HCT116 (cell line): Measurements from ENCODE around the gene SNRPA1. TPM values are rescaled to one million over a fixed set of nuclear protein-coding genes. Genes with fewer than 3 reads are reported as not detected.
A peak's percentile ranks its signal among the peaks of the same experiment; 100 is the strongest.

Source experiments
- ATAC-seq: fragments of 200-7000 bp; cut with Tn5 transposase; 2 replicates; pipeline ENCODE4 v1.9.1; 2020; ENCODE audit warnings: mild to moderate bottlenecking, moderate library complexity
- BruUV-seq: library from RNA; stranded (reverse); fragments of 400-500 nt; replicated peaks from 2 replicates; lab custom pipeline; 2021; lab: Mats Ljungman, UMichigan
- CTCF ChIA-PET: fragments of 300-600 bp; sonication (Branson Sonifier 250); formaldehyde crosslinking; loops from one replicate; lab custom pipeline; 2021; ENCODE audit warnings: antibody characterized with exemption; lab: Charles Lee
- POLR2A ChIA-PET: fragments of 300-600, 350-600 bp; sonication (Branson Sonifier 250); formaldehyde crosslinking; loops from one replicate; lab custom pipeline; 2021; ENCODE audit warnings: antibody characterized with exemption; lab: Charles Lee
- RAD21 ChIA-PET, 2 experiments: fragments of 300-600 bp; sonication (Branson Sonifier 250); formaldehyde crosslinking; loops; one replicate each; lab custom pipeline; 2023; ENCODE audit warnings: low total read pairs in 2 of 2; ENCODE audit not compliant: uncharacterized antibody in 2 of 2, unreplicated experiment in 2 of 2, low non-redundant PET in 1 of 2; lab: Charles Lee
- DNase-seq: peaks from one replicate; pipeline ENCODE4 v3.0.0-alpha.2; 2010; ENCODE audit warnings: low read depth, low spot score
- H2AFZ ChIP-seq: fragments of 200-600 bp; shearing (Covaris generic), sonication (generic); 2 replicates; pipeline ENCODE4 v1.6.1; 2017; ENCODE audit warnings: low read depth, mixed run types, mixed read lengths, antibody characterized with exemption, low read length; ENCODE audit not compliant: poor library complexity, severe bottlenecking
- H3K27ac ChIP-seq: 2 replicates; pipeline ENCODE4 v1.5.1; 2012; ENCODE audit warnings: low read depth, low read length
- H3K27me3 ChIP-seq: fragments of 200-600 bp; sonication (generic); 2 replicates; pipeline ENCODE4 v1.6.1; 2016; ENCODE audit warnings: mixed run types, low read length, mixed read lengths; ENCODE audit not compliant: insufficient read depth
- H3K36me3 ChIP-seq, 2 experiments: fragments of 200-500 bp in 1 of 2; fragments of 200-600 bp in 1 of 2; sonication (Bioruptor generic) in 1 of 2; sonication (generic) in 1 of 2; 2 replicates each; pipeline versions ENCODE4 v1.5.1 to v1.6.1; 2014 to 2016; ENCODE audit warnings: low read length in 2 of 2, inconsistent platforms in 1 of 2, mixed read lengths in 1 of 2, mixed run types in 1 of 2; ENCODE audit not compliant: insufficient read depth in 2 of 2, control insufficient read depth in 1 of 2
- H3K4me1 ChIP-seq, 2 experiments: fragments of 200-600 bp in 1 of 2; sonication (generic) in 1 of 2; 2 replicates each; pipeline versions ENCODE4 v1.5.1 to v1.6.1; 2012 to 2017; ENCODE audit warnings: low read length in 2 of 2, inconsistent platforms in 1 of 2, mild to moderate bottlenecking in 1 of 2, mixed read lengths in 1 of 2, mixed run types in 1 of 2, moderate library complexity in 1 of 2; ENCODE audit not compliant: insufficient read depth in 2 of 2, control insufficient read depth in 1 of 2
- H3K4me2 ChIP-seq: fragments of 200-600 bp; sonication (generic); 2 replicates; pipeline ENCODE4 v1.6.1; 2017; ENCODE audit warnings: mixed run types, low read length, mixed read lengths
- H3K4me3 ChIP-seq, 2 experiments: fragments of 200-600 bp in 1 of 2; sonication (generic) in 1 of 2; replicated peaks in 1 of 2; 2 replicates each; pipeline ENCODE4 v1.5.1; 2011 to 2016; ENCODE audit warnings: low read length in 2 of 2, control low read depth in 1 of 2, low read depth in 1 of 2, mild to moderate bottlenecking in 1 of 2, mixed read lengths in 1 of 2, mixed run types in 1 of 2
- H3K79me2 ChIP-seq: fragments of 200-600 bp; sonication (generic); 2 replicates; pipeline ENCODE4 v1.6.1; 2017; ENCODE audit warnings: mild to moderate bottlenecking, mixed run types, low read length, moderate library complexity, mixed read lengths; ENCODE audit not compliant: insufficient read depth
- H3K9ac ChIP-seq: fragments of 200-600 bp; sonication (generic); 2 replicates; pipeline ENCODE4 v1.6.1; 2016; ENCODE audit warnings: low read length, mixed read lengths
- H3K9me2 ChIP-seq: fragments of 200-600 bp; sonication (generic), shearing (Covaris generic); 2 replicates; pipeline ENCODE4 v1.6.1; 2017; ENCODE audit warnings: mixed run types, mild to moderate bottlenecking, moderate library complexity; ENCODE audit not compliant: insufficient read depth
- H3K9me3 ChIP-seq, 2 experiments: fragments of 200-500 bp in 1 of 2; fragments of 200-600 bp in 1 of 2; sonication (Bioruptor generic) in 1 of 2; sonication (generic) in 1 of 2; 2 replicates each; pipeline ENCODE4 v1.6.1; 2014 to 2017; ENCODE audit warnings: low read length in 2 of 2, mixed read lengths in 2 of 2, inconsistent platforms in 1 of 2, low read depth in 1 of 2, mild to moderate bottlenecking in 1 of 2, mixed run types in 1 of 2, moderate library complexity in 1 of 2; ENCODE audit not compliant: control insufficient read depth in 1 of 2, insufficient read depth in 1 of 2
- H4K20me1 ChIP-seq: fragments of 200-600 bp; sonication (generic), shearing (Covaris generic); 2 replicates; pipeline ENCODE4 v1.6.1; 2017; ENCODE audit warnings: mixed run types, mild to moderate bottlenecking, moderate library complexity; ENCODE audit not compliant: insufficient read depth
- ATF3 ChIP-seq: IDR thresholded peaks from 2 replicates; pipeline ENCODE4 v1.6.1; 2012
- CBX3 ChIP-seq: IDR thresholded peaks from 2 replicates; pipeline ENCODE4 v1.6.1; 2012; ENCODE audit warnings: low read depth
- CTCF ChIP-seq, 3 experiments: fragments of 200-600 bp in 1 of 3; sonication (generic) in 1 of 3; IDR thresholded peaks in 2 of 3; conservative IDR thresholded peaks in 1 of 3; 2 replicates each; pipeline ENCODE4 v1.5.1; 2012 to 2017; ENCODE audit warnings: low read depth in 2 of 3, low read length in 2 of 3, antibody characterized with exemption in 1 of 3, borderline replicate concordance in 1 of 3, control low read depth in 1 of 3, mild to moderate bottlenecking in 1 of 3, mixed read lengths in 1 of 3, mixed run types in 1 of 3, moderate library complexity in 1 of 3; ENCODE audit not compliant: insufficient read depth in 1 of 3
- EGR1 ChIP-seq: IDR thresholded peaks from 2 replicates; pipeline ENCODE4 v1.6.1; 2012; ENCODE audit warnings: low read depth
- EZH2 ChIP-seq: fragments of 200-600 bp; sonication (generic); IDR thresholded peaks from 2 replicates; pipeline ENCODE4 v1.6.1; 2017; ENCODE audit warnings: antibody characterized with exemption, mixed run types
- EZH2phosphoT487 ChIP-seq: fragments of 200-600 bp; IDR thresholded peaks from 2 replicates; pipeline ENCODE4 v1.6.1; 2018; ENCODE audit warnings: antibody characterized with exemption, borderline replicate concordance
- FOSL1 ChIP-seq: IDR thresholded peaks from 2 replicates; pipeline ENCODE4 v1.6.1; 2012; ENCODE audit warnings: low read depth
- JUND ChIP-seq: IDR thresholded peaks from 2 replicates; pipeline ENCODE4 v1.6.1; 2012
- MAX ChIP-seq: IDR thresholded peaks from 2 replicates; pipeline ENCODE4 v1.6.1; 2012
- POLR2A ChIP-seq: IDR thresholded peaks from 2 replicates; pipeline ENCODE4 v1.7.0; 2011; ENCODE audit warnings: borderline replicate concordance; ENCODE audit not compliant: insufficient read depth, insufficient read length; ENCODE audit errors: extremely low read depth
- POLR2AphosphoS5 ChIP-seq: IDR thresholded peaks from 2 replicates; pipeline ENCODE4 v1.6.1; 2011; ENCODE audit warnings: mild to moderate bottlenecking, low read depth, low read length, moderate library complexity
- RAD21 ChIP-seq: IDR thresholded peaks from 2 replicates; pipeline ENCODE4 v1.6.1; 2012; ENCODE audit warnings: low read depth, mild to moderate bottlenecking
- REST ChIP-seq: IDR thresholded peaks from 2 replicates; pipeline ENCODE4 v1.6.1; 2012; ENCODE audit warnings: low read depth
- SIN3A ChIP-seq: IDR thresholded peaks from 2 replicates; pipeline ENCODE4 v1.6.1; 2012; ENCODE audit warnings: low read depth
- SP1 ChIP-seq: IDR thresholded peaks from 2 replicates; pipeline ENCODE4 v1.6.1; 2012; ENCODE audit warnings: low read depth
- SRF ChIP-seq: IDR thresholded peaks from 2 replicates; pipeline ENCODE4 v1.6.1; 2012; ENCODE audit warnings: low read depth
- TCF7L2 ChIP-seq: IDR thresholded peaks from 2 replicates; pipeline ENCODE4 v1.7.0; 2011; ENCODE audit warnings: borderline replicate concordance, inconsistent platforms; ENCODE audit not compliant: insufficient read depth, insufficient read length; ENCODE audit errors: extremely low read depth
- ZBTB33 ChIP-seq: IDR thresholded peaks from 2 replicates; pipeline ENCODE4 v1.6.1; 2011; ENCODE audit warnings: mild to moderate bottlenecking, low read length, moderate library complexity; ENCODE audit not compliant: insufficient replicate concordance; ENCODE audit errors: extremely low read depth
- ZFX ChIP-seq: fragments of 450-650 bp; IDR thresholded peaks from 2 replicates; pipeline ENCODE4 v1.6.1; 2017
- intact Hi-C: fragments of 100-400 bp; cut with micrococcal nuclease; formaldehyde crosslinking; loops from 2 replicates; pipeline ENCODE4 v1.10.0; 2022
- total RNA-seq: library from RNA; stranded (reverse); gene quantifications from one replicate; pipeline ENCODE4 v1.2.1, GENCODE V29; 2021; ENCODE audit not compliant: unreplicated experiment

SNRPA1 gene
- total RNA-seq, 1 experiment from 2014 or later: 104 TPM

GRCh38 chr15:101307048-101307896 is 12.2 kb upstream of the SNRPA1 start:
- no peak overlapping the region for H3K27ac ChIP-seq
- ChIA-PET POLR2A (no interaction called here), CTCF (no interaction called here), RAD21 (no interaction called here)
- H3K36me3 ChIP-seq: no peaks in the 10 kb centered on the region
- H3K9me3 ChIP-seq: no peaks in the 10 kb centered on the region
- TF ChIP-seq EGR1 (no peak), SRF (no peak), CTCF (IDR thresholded peaks at IDR 0.05 in 2 of 3, conservative IDR thresholded peaks at IDR 0.05 in 1 of 3; ENCODE audit: borderline replicate concordance in 1 of 3, insufficient read depth in 1 of 3, low read depth in 2 of 3, low read length in 2 of 3) (no peak), FOSL1 (no peak), MAX (no peak), POLR2A (no peak), ATF3 (no peak), EZH2 (no peak), ZBTB33 (no peak), POLR2AphosphoS5 (no peak), REST (no peak), EZH2phosphoT487 (no peak), ZFX (no peak), SIN3A (no peak), CBX3 (no peak), TCF7L2 (no peak), RAD21 (no peak), SP1 (no peak), JUND (no peak)
- H3K4me1 ChIP-seq: no peaks in the 10 kb centered on the region
- BruUV-seq: no TSS peak
- H3K9me2 ChIP-seq: no peaks in the 10 kb centered on the region
- no peaks in the 10 kb centered on the region for H3K79me2 ChIP-seq
- no peak overlapping the region for H3K4me3 ChIP-seq
- DNase-seq: no peak
- no peak overlapping the region for H3K9ac ChIP-seq
- H4K20me1 ChIP-seq: no peaks in the 10 kb centered on the region
- no peak overlapping the region for H2AFZ ChIP-seq
- 0 out of 2 replicates have a peak, but pooled peaks have one; percentile 18 for ATAC-seq
- no peak overlapping the region for H3K4me2 ChIP-seq
- intact Hi-C loops: no loop called here
- H3K27me3 ChIP-seq: no peaks in the 10 kb centered on the region
